Right atrium auricular region (tissue), 2 donors: ENCODE results near the gene LGR6. TPM values are rescaled to one million over a fixed set of nuclear protein-coding genes. Genes with fewer than 3 reads are reported as not detected.

Experiments
- DNase-seq: peaks from one replicate; pipeline ENCODE4 v3.0.0-alpha.2; 2019; ENCODE audit warnings: low spot score
- H3K27ac ChIP-seq, 2 donors: fragments of 200-600 bp; sonication (generic); 1 replicate in 1 of 2; 2 replicates in 1 of 2; pipeline ENCODE4 v1.5.1; 2016 to 2019
- H3K27me3 ChIP-seq, 2 donors: fragments of 200-600 bp; sonication (generic); one replicate each; pipeline versions ENCODE4 v1.5.1 to v1.6.0; 2017 to 2019
- H3K36me3 ChIP-seq: fragments of 200-600 bp; sonication (generic); one replicate; pipeline ENCODE4 v1.5.1; 2016
- H3K4me1 ChIP-seq, 2 donors: fragments of 200-600 bp; sonication (generic); one replicate each; pipeline versions ENCODE4 v1.5.1 to v1.6.0; 2017 to 2019
- H3K4me3 ChIP-seq, 2 donors: fragments of 200-600 bp; sonication (generic); 1 replicate in 1 of 2; 2 replicates in 1 of 2; pipeline ENCODE4 v1.5.1; 2017 to 2019; ENCODE audit warnings: mild to moderate bottlenecking in 1 of 2, moderate library complexity in 1 of 2
- H3K9me3 ChIP-seq, 2 donors: fragments of 200-600 bp; sonication (generic); one replicate each; pipeline ENCODE4 v1.5.1; 2019
- CTCF ChIP-seq, 2 donors: fragments of 200-600 bp; sonication (generic); IDR thresholded peaks; one replicate each; pipeline ENCODE4 v1.5.1; 2019; ENCODE audit warnings: antibody characterized with exemption in 2 of 2
- total RNA-seq, 2 donors: library from RNA; depleted of rRNA; stranded (reverse); fragments of >200 nt; gene quantifications; one replicate each; pipeline ENCODE4 v1.1.0, GENCODE V29; 2016

LGR6 gene
- total RNA-seq, 2 donors from 2014 or later = 5.5 to 17.0 TPM

- DNase-seq = no peak
- no peaks in the 10 kb centered on the region for H3K36me3 ChIP-seq
- peak overlapping the region; percentile 72 to 92 for H3K27ac ChIP-seq
- H3K4me3 ChIP-seq = no peak overlapping the region
- TF ChIP-seq CTCF (IDR thresholded peaks at IDR 0.05) = no peak
- no peaks in the 10 kb centered on the region for H3K9me3 ChIP-seq
- no peaks in the 10 kb centered on the region for H3K27me3 ChIP-seq
- H3K4me1 ChIP-seq = peaks cover 0 to 47% of the 10 kb centered on the region in 2 donors
Observed at GRCh38 chr1:202200669-202201068, 7.1 kb downstream of the LGR6 start.

GRCh38 chr1:202201266-202201665, 7.7 kb downstream of the LGR6 start:
- Histone ChIP-seq H3K27me3 (no peaks in the 10 kb centered on the region), H3K36me3 (no peaks in the 10 kb centered on the region), H3K27ac (peak overlapping the region; percentile 72 to 92), H3K9me3 (no peaks in the 10 kb centered on the region), H3K4me3 (no peak overlapping the region), H3K4me1 (peaks cover 0 to 47% of the 10 kb centered on the region in 2 donors)
- no peak for TF ChIP-seq CTCF (IDR thresholded peaks at IDR 0.05)
- DNase-seq = no peak

- H3K4me1 ChIP-seq = peaks cover 0 to 47% of the 10 kb centered on the region in 2 donors
- peak overlapping the region; percentile 72 to 92 for H3K27ac ChIP-seq
Observed at GRCh38 chr1:202201971-202202370, 8.4 kb downstream of the LGR6 start.

GRCh38 chr1:202202500-202203168, 9.0 kb downstream of the LGR6 start:
- Histone ChIP-seq H3K36me3 (no peaks in the 10 kb centered on the region), H3K4me3 (no peak overlapping the region), H3K4me1 (peaks cover 0 to 52% of the 10 kb centered on the region in 2 donors), H3K27me3 (no peaks in the 10 kb centered on the region), H3K9me3 (no peaks in the 10 kb centered on the region), H3K27ac (peak overlapping the region; percentile 72 to 92)
- no peak for DNase-seq
- no peak for TF ChIP-seq CTCF (IDR thresholded peaks at IDR 0.05)

More at GRCh38 chr1:202201971-202202370, 8.4 kb downstream of the LGR6 start:
- no peak for DNase-seq
- no peaks in the 10 kb centered on the region for H3K27me3 ChIP-seq
- no peaks in the 10 kb centered on the region for H3K9me3 ChIP-seq
- no peaks in the 10 kb centered on the region for H3K36me3 ChIP-seq
- TF ChIP-seq CTCF (IDR thresholded peaks at IDR 0.05) = no peak
- H3K4me3 ChIP-seq = no peak overlapping the region

GRCh38 chr1:202203238-202204039, 9.8 kb downstream of the LGR6 start:
- no peak for TF ChIP-seq CTCF (IDR thresholded peaks at IDR 0.05)
- H3K4me3 ChIP-seq = no peak overlapping the region
- H3K4me1 ChIP-seq = peaks cover 0 to 54% of the 10 kb centered on the region in 2 donors
- no peaks in the 10 kb centered on the region for H3K27me3 ChIP-seq
- no peaks in the 10 kb centered on the region for H3K36me3 ChIP-seq
- H3K27ac ChIP-seq = peak overlapping the region; percentile 72 to 92
- no peak for DNase-seq
- no peaks in the 10 kb centered on the region for H3K9me3 ChIP-seq
